ENCODE measurements around the gene SH3BP1.
"Not testable (repeated sequence)": the region's sequence is repeated elsewhere in the genome, so short reads cannot be mapped to it uniquely, and the experiment has no call there.

SH3BP1 gene

GRCh38 chr22:37656583-37656982, 17.1 kb downstream of the SH3BP1 start:
- H3K27me3 ChIP-seq (ENCODE audit: control insufficient read depth in 5 of 5, insufficient read depth in 4 of 5, low read length in 5 of 5); H3K4me3 ChIP-seq (ENCODE audit: low read depth in 1 of 5, low read length in 5 of 5); H3K9me3 ChIP-seq (ENCODE audit: control insufficient read depth in 5 of 5, low read length in 5 of 5); H3K9ac ChIP-seq (ENCODE audit: low read length in 5 of 5): not testable (repeated sequence)
- H3K27ac ChIP-seq (ENCODE audit: low read depth, low read length) = peak overlapping the region; percentile 18
- peaks cover 4 to 48% (median 33%) of the 10 kb centered on the region in 5 donors for H3K4me1 ChIP-seq (ENCODE audit: control insufficient read depth in 5 of 5, insufficient read depth in 5 of 5, low read length in 5 of 5)
- peaks cover 0 to 14% (median 2%) of the 10 kb centered on the region in 5 donors for H3K36me3 ChIP-seq (ENCODE audit: control insufficient read depth in 5 of 5, insufficient read depth in 5 of 5, low read length in 5 of 5)

- H3K27me3 ChIP-seq (ENCODE audit: control insufficient read depth in 5 of 5, insufficient read depth in 4 of 5, low read length in 5 of 5) = no peaks in the 10 kb centered on the region
- H3K4me3 ChIP-seq (ENCODE audit: low read depth in 1 of 5, low read length in 5 of 5) = peak overlapping the region; percentile 71 to 85 (median 81)
- H3K9me3 ChIP-seq (ENCODE audit: control insufficient read depth in 5 of 5, low read length in 5 of 5) = no peaks in the 10 kb centered on the region
- H3K36me3 ChIP-seq (ENCODE audit: control insufficient read depth in 5 of 5, insufficient read depth in 5 of 5, low read length in 5 of 5) = peaks cover 0 to 11% (median 2%) of the 10 kb centered on the region in 5 donors
- H3K4me1 ChIP-seq (ENCODE audit: control insufficient read depth in 5 of 5, insufficient read depth in 5 of 5, low read length in 5 of 5) = peaks cover 5 to 56% (median 43%) of the 10 kb centered on the region in 5 donors
- H3K27ac ChIP-seq (ENCODE audit: low read depth, low read length) = peak overlapping the region; percentile 74
- peak overlapping the region in 3 of 5 donors; percentile 48 to 71 (median 58) for H3K9ac ChIP-seq (ENCODE audit: low read length in 5 of 5)
These were observed 18.2 kb downstream of the SH3BP1 start for GRCh38 chr22:37657590-37658132.

DNA sequence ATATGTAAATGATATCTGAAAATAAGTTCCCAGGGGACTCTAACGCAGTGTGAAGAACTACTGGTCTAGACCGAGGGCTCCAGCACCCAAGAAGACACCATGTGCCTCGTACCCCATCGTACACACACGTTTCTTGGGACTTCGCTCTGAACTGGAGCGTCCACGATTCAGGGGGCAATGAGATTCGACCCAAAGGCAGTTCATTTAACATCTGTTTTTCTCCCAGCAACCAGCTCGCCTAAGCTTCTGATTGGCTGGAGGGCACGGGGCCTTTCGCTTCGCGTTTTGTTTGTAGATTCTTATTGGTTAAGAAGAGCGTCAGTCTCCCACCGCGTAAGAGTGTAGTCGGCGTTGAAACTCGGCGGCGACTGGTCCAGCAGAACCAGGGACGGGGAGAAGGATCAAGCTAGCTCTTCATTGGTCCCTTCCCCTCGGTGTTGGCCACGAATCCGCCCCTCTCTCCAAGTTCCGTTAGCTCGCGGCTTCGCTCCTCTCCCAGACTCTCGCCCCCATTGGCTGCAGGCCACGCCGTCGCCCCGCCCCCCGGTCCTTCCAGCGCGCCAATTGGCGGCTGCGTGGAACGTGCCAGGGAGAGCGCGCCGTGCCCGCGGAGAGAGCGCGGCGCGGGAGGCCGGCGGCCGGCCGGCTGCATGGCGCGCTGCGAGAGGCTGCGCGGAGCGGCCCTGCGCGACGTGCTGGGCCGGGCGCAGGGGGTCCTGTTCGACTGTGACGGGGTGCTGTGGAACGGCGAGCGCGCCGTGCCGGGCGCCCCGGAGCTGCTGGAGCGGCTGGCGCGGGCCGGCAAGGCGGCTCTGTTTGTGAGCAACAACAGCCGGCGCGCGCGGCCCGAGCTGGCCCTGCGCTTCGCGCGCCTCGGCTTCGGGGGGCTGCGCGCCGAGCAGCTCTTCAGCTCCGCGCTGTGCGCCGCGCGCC, 18.9 kb downstream of the SH3BP1 start, which contains the start of gene PDXP:
Gene PDXP (plus strand): TSS at position 591 of the 933 bp plus-strand sequence. CDS start 60 bp downstream, at position 651.
- Histone ChIP-seq H3K4me3 (ENCODE audit: low read depth in 1 of 5, low read length in 5 of 5) (peak within 1 kb of the TSS; percentile 71 to 85 (median 81)), H3K27me3 (ENCODE audit: control insufficient read depth in 5 of 5, insufficient read depth in 4 of 5, low read length in 5 of 5) (no peaks in the 10 kb centered on the region), H3K27ac (ENCODE audit: low read depth, low read length) (peak within 1 kb of the TSS; percentile 77), H3K9ac (ENCODE audit: low read length in 5 of 5) (peak within 1 kb of the TSS; percentile 48 to 77 (median 71)), H3K9me3 (ENCODE audit: control insufficient read depth in 5 of 5, low read length in 5 of 5) (no peaks in the 10 kb centered on the region), H3K36me3 (ENCODE audit: control insufficient read depth in 5 of 5, insufficient read depth in 5 of 5, low read length in 5 of 5) (peaks cover 0 to 6% (median 2%) of the 10 kb centered on the region in 5 donors), H3K4me1 (ENCODE audit: control insufficient read depth in 5 of 5, insufficient read depth in 5 of 5, low read length in 5 of 5) (peaks cover 5 to 56% (median 45%) of the 10 kb centered on the region in 5 donors)

DNA sequence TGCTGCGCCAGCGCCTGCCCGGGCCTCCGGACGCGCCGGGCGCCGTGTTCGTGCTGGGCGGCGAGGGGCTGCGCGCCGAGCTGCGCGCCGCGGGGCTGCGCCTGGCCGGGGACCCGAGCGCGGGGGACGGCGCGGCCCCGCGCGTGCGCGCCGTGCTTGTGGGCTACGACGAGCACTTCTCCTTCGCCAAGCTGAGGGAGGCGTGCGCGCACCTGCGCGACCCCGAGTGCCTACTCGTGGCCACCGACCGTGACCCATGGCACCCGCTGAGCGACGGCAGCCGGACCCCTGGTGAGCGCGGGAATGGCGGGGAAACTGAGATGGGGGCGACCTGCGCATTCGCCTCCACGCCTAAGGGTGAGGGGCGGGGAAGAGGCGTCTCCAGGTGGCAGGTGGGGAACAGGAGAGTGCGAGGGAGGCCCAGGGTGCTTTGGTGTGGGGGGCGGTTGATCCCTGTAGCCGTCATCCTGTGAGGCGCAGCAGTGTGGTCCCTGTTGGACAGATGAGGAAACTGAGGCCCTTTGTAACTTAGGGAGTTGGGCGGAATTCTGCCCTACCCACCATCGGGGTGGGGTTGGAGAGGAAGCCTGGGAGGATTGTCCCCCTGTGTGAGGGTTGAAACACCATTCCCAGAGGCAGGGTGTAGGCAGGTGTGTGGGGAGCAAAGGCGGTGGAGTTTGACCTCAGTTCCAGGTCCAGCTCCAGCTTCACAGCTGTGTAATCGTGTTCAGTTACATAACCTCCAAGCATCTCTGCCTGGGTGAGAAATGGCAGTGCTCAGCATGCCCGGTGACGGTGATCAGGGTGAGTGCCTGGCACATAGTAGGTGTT, 19.8 kb downstream of the SH3BP1 start:
- Histone ChIP-seq H3K4me1 (ENCODE audit: control insufficient read depth in 5 of 5, insufficient read depth in 5 of 5, low read length in 5 of 5) (peaks cover 5 to 59% (median 54%) of the 10 kb centered on the region in 5 donors), H3K9ac (ENCODE audit: low read length in 5 of 5) (peak overlapping the region in 4 of 5 donors; percentile 66 to 77 (median 72)), H3K27ac (ENCODE audit: low read depth, low read length) (peak overlapping the region; percentile 77), H3K9me3 (ENCODE audit: control insufficient read depth in 5 of 5, low read length in 5 of 5) (no peaks in the 10 kb centered on the region), H3K4me3 (ENCODE audit: low read depth in 1 of 5, low read length in 5 of 5) (peak overlapping the region; percentile 59 to 81 (median 71)), H3K27me3 (ENCODE audit: control insufficient read depth in 5 of 5, insufficient read depth in 4 of 5, low read length in 5 of 5) (no peaks in the 10 kb centered on the region), H3K36me3 (ENCODE audit: control insufficient read depth in 5 of 5, insufficient read depth in 5 of 5, low read length in 5 of 5) (no peaks in the 10 kb centered on the region)

GRCh38 chr22:37659897-37660708, 20.6 kb downstream of the SH3BP1 start:
- H3K27ac ChIP-seq (ENCODE audit: low read depth, low read length) = peak overlapping the region; percentile 77
- H3K4me3 ChIP-seq (ENCODE audit: low read depth in 1 of 5, low read length in 5 of 5) = peak overlapping the region in 4 of 5 donors; percentile 59 to 81 (median 72)
- H3K27me3 ChIP-seq (ENCODE audit: control insufficient read depth in 5 of 5, insufficient read depth in 4 of 5, low read length in 5 of 5) = no peaks in the 10 kb centered on the region
- no peaks in the 10 kb centered on the region for H3K9me3 ChIP-seq (ENCODE audit: control insufficient read depth in 5 of 5, low read length in 5 of 5)
- H3K9ac ChIP-seq (ENCODE audit: low read length in 5 of 5) = peak overlapping the region in 4 of 5 donors; percentile 66 to 77 (median 72)
- no peaks in the 10 kb centered on the region for H3K36me3 ChIP-seq (ENCODE audit: control insufficient read depth in 5 of 5, insufficient read depth in 5 of 5, low read length in 5 of 5)
- peaks cover 7 to 67% (median 62%) of the 10 kb centered on the region in 5 donors for H3K4me1 ChIP-seq (ENCODE audit: control insufficient read depth in 5 of 5, insufficient read depth in 5 of 5, low read length in 5 of 5)

DNA sequence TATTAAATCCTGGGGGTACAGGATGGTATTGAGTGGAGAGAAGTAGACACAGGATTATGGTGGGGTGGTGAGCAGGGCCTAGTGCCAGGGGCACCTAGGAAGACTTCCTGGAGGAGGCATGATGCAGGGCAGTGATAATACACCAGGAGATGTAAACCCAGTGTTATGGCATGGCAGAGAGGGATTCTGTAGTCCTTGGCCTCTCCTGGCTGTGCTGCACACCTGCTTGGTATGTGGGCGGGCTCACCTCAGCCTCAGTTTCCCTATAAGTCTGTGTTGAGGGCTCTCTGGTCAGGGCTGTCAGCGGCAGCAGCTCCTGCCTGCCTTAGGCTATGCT, 21.2 kb downstream of the SH3BP1 start:
- H3K9ac ChIP-seq (ENCODE audit: low read length in 5 of 5) = peak overlapping the region in 2 of 5 donors; percentile 6 to 56
- peak overlapping the region; percentile 77 for H3K27ac ChIP-seq (ENCODE audit: low read depth, low read length)
- peaks cover 7 to 71% (median 68%) of the 10 kb centered on the region in 5 donors for H3K4me1 ChIP-seq (ENCODE audit: control insufficient read depth in 5 of 5, insufficient read depth in 5 of 5, low read length in 5 of 5)

DNA sequence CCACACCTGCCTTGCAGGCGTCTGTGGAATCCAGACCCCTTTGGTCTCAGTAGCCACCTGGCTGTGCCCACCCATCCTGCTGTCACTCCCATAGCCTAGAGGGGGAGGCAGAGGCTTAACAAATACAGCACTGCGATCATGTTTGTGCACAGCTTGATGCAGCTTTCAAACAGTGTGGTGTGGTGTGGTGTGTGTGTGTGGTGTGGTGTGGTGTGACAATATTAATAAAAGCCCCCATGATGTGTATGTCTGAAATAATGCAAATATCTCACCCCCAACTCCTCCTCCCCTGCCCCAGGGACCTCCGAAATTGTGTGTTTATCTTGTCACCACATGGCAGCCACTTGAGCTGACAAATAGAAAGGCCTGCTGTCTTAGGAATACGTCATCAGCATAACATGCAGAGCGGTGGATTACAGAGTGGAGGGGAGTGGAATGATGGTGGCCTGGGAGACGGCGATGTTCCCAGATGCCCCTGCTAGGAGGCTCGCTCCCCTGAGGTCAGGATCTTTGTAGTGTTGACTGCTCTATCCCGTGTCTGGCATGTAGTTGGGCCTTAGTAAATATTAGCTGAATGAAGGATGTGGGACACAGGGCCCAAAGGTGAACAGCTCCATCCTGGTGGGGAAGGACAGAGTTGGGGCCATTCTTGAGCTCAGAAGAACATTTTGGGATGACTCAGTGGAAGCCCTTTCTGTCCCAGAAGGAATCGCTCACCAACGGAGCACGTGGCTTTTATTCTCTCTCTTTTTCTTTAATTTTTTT, 21.9 kb downstream of the SH3BP1 start:
- Histone ChIP-seq H3K9ac (ENCODE audit: low read length in 5 of 5) (peak overlapping the region in 3 of 5 donors; percentile 6 to 56 (median 25)), H3K9me3 (ENCODE audit: control insufficient read depth in 5 of 5, low read length in 5 of 5) (no peaks in the 10 kb centered on the region)

More for the DNA sequence above, 21.2 kb downstream of the SH3BP1 start:
- Histone ChIP-seq H3K36me3 (ENCODE audit: control insufficient read depth in 5 of 5, insufficient read depth in 5 of 5, low read length in 5 of 5) (peaks cover 0 to 5% (median 3%) of the 10 kb centered on the region in 5 donors), H3K4me3 (ENCODE audit: low read depth in 1 of 5, low read length in 5 of 5) (peak overlapping the region in 1 of 5 donors; percentile 25), H3K9me3 (ENCODE audit: control insufficient read depth in 5 of 5, low read length in 5 of 5) (no peaks in the 10 kb centered on the region), H3K27me3 (ENCODE audit: control insufficient read depth in 5 of 5, insufficient read depth in 4 of 5, low read length in 5 of 5) (no peaks in the 10 kb centered on the region)

GRCh38 chr22:37662039-37662438, 22.6 kb downstream of the SH3BP1 start:
- Histone ChIP-seq H3K9me3 (ENCODE audit: control insufficient read depth in 5 of 5, low read length in 5 of 5) (no peaks in the 10 kb centered on the region), H3K27ac (ENCODE audit: low read depth, low read length) (peak overlapping the region; percentile 77), H3K4me1 (ENCODE audit: control insufficient read depth in 5 of 5, insufficient read depth in 5 of 5, low read length in 5 of 5) (peaks cover 7 to 72% (median 60%) of the 10 kb centered on the region in 5 donors), H3K4me3 (ENCODE audit: low read depth in 1 of 5, low read length in 5 of 5) (no peak overlapping the region), H3K9ac (ENCODE audit: low read length in 5 of 5) (peak overlapping the region in 1 of 5 donors; percentile 21), H3K27me3 (ENCODE audit: control insufficient read depth in 5 of 5, insufficient read depth in 4 of 5, low read length in 5 of 5) (no peaks in the 10 kb centered on the region), H3K36me3 (ENCODE audit: control insufficient read depth in 5 of 5, insufficient read depth in 5 of 5, low read length in 5 of 5) (peaks cover 0 to 16% (median 13%) of the 10 kb centered on the region in 5 donors)

More for the DNA sequence above, 21.9 kb downstream of the SH3BP1 start:
- Histone ChIP-seq H3K27ac (ENCODE audit: low read depth, low read length) (peak overlapping the region; percentile 77), H3K27me3 (ENCODE audit: control insufficient read depth in 5 of 5, insufficient read depth in 4 of 5, low read length in 5 of 5) (no peaks in the 10 kb centered on the region), H3K4me1 (ENCODE audit: control insufficient read depth in 5 of 5, insufficient read depth in 5 of 5, low read length in 5 of 5) (peaks cover 7 to 72% (median 62%) of the 10 kb centered on the region in 5 donors), H3K4me3 (ENCODE audit: low read depth in 1 of 5, low read length in 5 of 5) (peak overlapping the region in 2 of 5 donors; percentile 18 to 25), H3K36me3 (ENCODE audit: control insufficient read depth in 5 of 5, insufficient read depth in 5 of 5, low read length in 5 of 5) (peaks cover 0 to 12% (median 10%) of the 10 kb centered on the region in 5 donors)

All from subcutaneous abdominal adipose tissue (tissue), 5 donors.